Hepatocyte (in vitro differentiated cells): ENCODE data around the gene C1orf116. TPM values are rescaled to one million over a fixed set of nuclear protein-coding genes. Genes with fewer than 3 reads are reported as not detected.
"Not testable (repeated sequence)": the region's sequence is repeated elsewhere in the genome, so short reads cannot be mapped to it uniquely, and the experiment has no call there.

Experiments
- DNase-seq: peaks from one replicate; pipeline ENCODE4 v3.0.0-alpha.2; 2016; ENCODE audit warnings: low spot score
- H2AFZ ChIP-seq: fragments of 200-600 bp; sonication (generic); 2 replicates; pipeline ENCODE4 v1.6.0; 2016; ENCODE audit warnings: antibody characterized with exemption, mild to moderate bottlenecking
- H3K27ac ChIP-seq: fragments of 200-600 bp; sonication (generic); 2 replicates; pipeline ENCODE4 v1.5.1; 2016; ENCODE audit warnings: mild to moderate bottlenecking
- H3K27me3 ChIP-seq: fragments of 200-600 bp; sonication (generic); 2 replicates; pipeline ENCODE4 v1.6.1; 2016
- H3K36me3 ChIP-seq: fragments of 200-600 bp; sonication (generic); replicated peaks from 2 replicates; pipeline ENCODE4 v1.5.1; 2016; ENCODE audit warnings: low read depth; ENCODE audit not compliant: insufficient read depth
- H3K4me1 ChIP-seq: fragments of 200-600 bp; sonication (generic); 2 replicates; pipeline ENCODE4 v1.5.1; 2016; ENCODE audit warnings: mild to moderate bottlenecking, moderate library complexity; ENCODE audit not compliant: insufficient read depth
- H3K4me2 ChIP-seq: fragments of 200-600 bp; sonication (generic); 2 replicates; pipeline ENCODE4 v1.6.0; 2016
- H3K4me3 ChIP-seq: fragments of 200-600 bp; sonication (generic); 2 replicates; pipeline ENCODE4 v1.5.1; 2016; ENCODE audit warnings: mild to moderate bottlenecking
- H3K79me2 ChIP-seq: fragments of 200-600 bp; sonication (generic); 2 replicates; pipeline ENCODE4 v1.6.0; 2017; ENCODE audit warnings: mild to moderate bottlenecking
- H3K9me2 ChIP-seq: fragments of 200-600 bp; sonication (generic); replicated peaks from 2 replicates; pipeline ENCODE4 v1.6.0; 2017; ENCODE audit warnings: mild to moderate bottlenecking; ENCODE audit not compliant: insufficient read depth
- H3K9me3 ChIP-seq: fragments of 200-600 bp; sonication (generic); 2 replicates; pipeline ENCODE4 v1.5.1; 2016; ENCODE audit warnings: low read depth, mild to moderate bottlenecking
- H4K20me1 ChIP-seq: fragments of 200-600 bp; sonication (generic); 2 replicates; pipeline ENCODE4 v1.6.0; 2016; ENCODE audit warnings: mild to moderate bottlenecking; ENCODE audit not compliant: insufficient read depth, poor library complexity, severe bottlenecking
- EZH2 ChIP-seq: fragments of 200-600 bp; sonication (generic); IDR thresholded peaks from 2 replicates; pipeline ENCODE4 v1.6.1; 2016; ENCODE audit warnings: antibody characterized with exemption, mild to moderate bottlenecking, borderline replicate concordance
- EZH2phosphoT487 ChIP-seq: fragments of 200-600 bp; sonication (generic); IDR thresholded peaks from one replicate; pipeline ENCODE4 v1.6.1; 2018; ENCODE audit warnings: antibody characterized with exemption, mild to moderate bottlenecking, low read depth, moderate library complexity; ENCODE audit not compliant: unreplicated experiment, severe bottlenecking
- WGBS: methylation state at CpG from one replicate; pipeline ENCODE4 v1.1.6; 2016; ENCODE audit warnings: low lambda C conversion rate; ENCODE audit errors: missing lambda C conversion rate; 5-methylcytosine and 5-hydroxymethylcytosine counted together
- polyA plus RNA-seq: library from polyadenylated mRNA; unstranded; fragments of >200 nt; fragmentation: Nextera tagmentation; extraction: Ambion mirVana; gene quantifications from 2 replicates; pipeline ENCODE4 v1.2.1, GENCODE V29; 2016
- total RNA-seq: library from RNA; depleted of rRNA; stranded (reverse); fragments of >200 nt; gene quantifications from 2 replicates; pipeline ENCODE4 v1.2.3, GENCODE V29; 2014
- TF ChIP-seq, protein P1 (sequence below): fragments of 200-600 bp; sonication (generic); IDR thresholded peaks from 2 replicates; pipeline ENCODE4 v1.5.1; 2016; ENCODE audit warnings: antibody characterized with exemption, mild to moderate bottlenecking; ENCODE audit not compliant: poor library complexity

C1orf116 gene
- total and polyA plus RNA-seq, 2 experiments from 2014 or later, result 15.7 to 18.3 TPM

- Histone ChIP-seq H4K20me1 (peaks cover 23% of the 10 kb centered on the region), H3K4me2 (no peak overlapping the region), H2AFZ (no peak overlapping the region), H3K27me3 (no peaks in the 10 kb centered on the region), H3K4me1 (peaks cover 32% of the 10 kb centered on the region), H3K27ac (no peak overlapping the region), H3K4me3 (no peak overlapping the region), H3K36me3 (no peaks in the 10 kb centered on the region), H3K9me3 (no peaks in the 10 kb centered on the region), H3K79me2 (peaks cover 57% of the 10 kb centered on the region), H3K9me2 (no peaks in the 10 kb centered on the region)
- 83% methylated on average over 2 of the region's 2 CpGs for WGBS
- no peak for TF ChIP-seq EZH2phosphoT487
- TF ChIP-seq, protein P1, sequence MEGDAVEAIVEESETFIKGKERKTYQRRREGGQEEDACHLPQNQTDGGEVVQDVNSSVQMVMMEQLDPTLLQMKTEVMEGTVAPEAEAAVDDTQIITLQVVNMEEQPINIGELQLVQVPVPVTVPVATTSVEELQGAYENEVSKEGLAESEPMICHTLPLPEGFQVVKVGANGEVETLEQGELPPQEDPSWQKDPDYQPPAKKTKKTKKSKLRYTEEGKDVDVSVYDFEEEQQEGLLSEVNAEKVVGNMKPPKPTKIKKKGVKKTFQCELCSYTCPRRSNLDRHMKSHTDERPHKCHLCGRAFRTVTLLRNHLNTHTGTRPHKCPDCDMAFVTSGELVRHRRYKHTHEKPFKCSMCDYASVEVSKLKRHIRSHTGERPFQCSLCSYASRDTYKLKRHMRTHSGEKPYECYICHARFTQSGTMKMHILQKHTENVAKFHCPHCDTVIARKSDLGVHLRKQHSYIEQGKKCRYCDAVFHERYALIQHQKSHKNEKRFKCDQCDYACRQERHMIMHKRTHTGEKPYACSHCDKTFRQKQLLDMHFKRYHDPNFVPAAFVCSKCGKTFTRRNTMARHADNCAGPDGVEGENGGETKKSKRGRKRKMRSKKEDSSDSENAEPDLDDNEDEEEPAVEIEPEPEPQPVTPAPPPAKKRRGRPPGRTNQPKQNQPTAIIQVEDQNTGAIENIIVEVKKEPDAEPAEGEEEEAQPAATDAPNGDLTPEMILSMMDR, result no peak
- no peak for TF ChIP-seq EZH2
- no peak for DNase-seq
Observed at GRCh38 chr1:207045453-207045852, 12.9 kb upstream of the C1orf116 start.

- not testable (repeated sequence) for H3K4me3 ChIP-seq, H3K9me2 ChIP-seq, H3K27me3 ChIP-seq, H4K20me1 ChIP-seq, H3K36me3 ChIP-seq, H3K9me3 ChIP-seq, H3K4me2 ChIP-seq, DNase-seq, H2AFZ ChIP-seq, H3K27ac ChIP-seq
- Histone ChIP-seq H3K4me1 (peaks cover 23% of the 10 kb centered on the region), H3K79me2 (peaks cover 18% of the 10 kb centered on the region)
- WGBS, result 94% methylated on average over 2 of the region's 2 CpGs
Observed at GRCh38 chr1:207041397-207041796, 8.8 kb upstream of the C1orf116 start.

- H3K27me3 ChIP-seq, result no peaks in the 10 kb centered on the region
- H3K9me2 ChIP-seq, result no peaks in the 10 kb centered on the region
- H3K4me1 ChIP-seq, result peaks cover 13% of the 10 kb centered on the region
- H3K4me2 ChIP-seq, result no peak overlapping the region
- no peak overlapping the region for H3K4me3 ChIP-seq
- TF ChIP-seq EZH2, result no peak
- TF ChIP-seq, protein P1, result no peak
- no peak for TF ChIP-seq EZH2phosphoT487
- 47% methylated on average over 3 of the region's 3 CpGs for WGBS
- no peak for DNase-seq
- H3K27ac ChIP-seq, result peak overlapping the region; percentile 58
- H3K79me2 ChIP-seq, result peaks cover 6% of the 10 kb centered on the region
- H4K20me1 ChIP-seq, result no peaks in the 10 kb centered on the region
- H3K9me3 ChIP-seq, result no peaks in the 10 kb centered on the region
- H2AFZ ChIP-seq, result no peak overlapping the region
- H3K36me3 ChIP-seq, result no peaks in the 10 kb centered on the region
Observed at GRCh38 chr1:207040181-207040533, 7.6 kb upstream of the C1orf116 start.

- Histone ChIP-seq H3K4me2 (no peak overlapping the region), H3K4me3 (no peak overlapping the region), H2AFZ (no peak overlapping the region), H3K79me2 (peaks cover 3% of the 10 kb centered on the region), H3K27ac (peak overlapping the region; percentile 58), H3K27me3 (no peaks in the 10 kb centered on the region), H3K36me3 (no peaks in the 10 kb centered on the region), H4K20me1 (no peaks in the 10 kb centered on the region), H3K9me2 (no peaks in the 10 kb centered on the region), H3K9me3 (no peaks in the 10 kb centered on the region), H3K4me1 (peaks cover 13% of the 10 kb centered on the region)
- 84% methylated on average over 4 of the region's 4 CpGs for WGBS
- DNase-seq, result no peak
- no peak for TF ChIP-seq EZH2
- TF ChIP-seq EZH2phosphoT487, result no peak
Observed at GRCh38 chr1:207039380-207040180, 7.0 kb upstream of the C1orf116 start.
